Measurements from ENCODE around the gene DENND2A.

Gene DENND2A

GRCh38 chr7:140494867-140495266, 145.7 kb downstream of the DENND2A start:
- H3K4ac ChIP-seq (ENCODE audit: low read depth, low read length) = no peak overlapping the region

GRCh38 chr7:140489026-140489359, 151.6 kb downstream of the DENND2A start:
- no CpG with 5 or more reads among the region's 2 CpGs for WGBS (ENCODE audit: extremely low coverage, insufficient coverage, insufficient read length)
- H3K4me2 ChIP-seq (ENCODE audit: low read length) = no peak overlapping the region

More at GRCh38 chr7:140494867-140495266, 145.7 kb downstream of the DENND2A start:
- H3K18ac ChIP-seq (ENCODE audit: low read length) = no peak overlapping the region
- H3K9me3 ChIP-seq (ENCODE audit: insufficient read depth, low read depth, low read length) = peaks cover 1% of the 10 kb centered on the region
- H3K79me2 ChIP-seq (ENCODE audit: control insufficient read depth, insufficient read depth, low read length, poor library complexity) = no peaks in the 10 kb centered on the region
- no peak overlapping the region for H3K4me2 ChIP-seq (ENCODE audit: low read length)
- H2BK5ac ChIP-seq (ENCODE audit: low read depth, low read length, poor library complexity) = no peak overlapping the region
- no peak overlapping the region for H4K12ac ChIP-seq (ENCODE audit: low read depth, low read length)
- H3K14ac ChIP-seq (ENCODE audit: low read length) = no peak overlapping the region
- H2BK120ac ChIP-seq (ENCODE audit: insufficient read depth, low read length, poor library complexity) = no peak overlapping the region
- H4K91ac ChIP-seq (ENCODE audit: low read depth, low read length) = no peak overlapping the region
- no peak overlapping the region for H2BK12ac ChIP-seq (ENCODE audit: low read length)
- H3K4me1 ChIP-seq (ENCODE audit: control insufficient read depth in 1 of 2, insufficient read depth in 2 of 2, low read length in 2 of 2) = peaks cover 0 to 2% of the 10 kb centered on the region in 2 experiments
- H4K8ac ChIP-seq (ENCODE audit: low read depth, low read length) = no peak overlapping the region
- no peak overlapping the region for H3K27ac ChIP-seq (ENCODE audit: low read depth, low read length)
- no peak overlapping the region for H3K4me3 ChIP-seq (ENCODE audit: low read depth, low read length)
- WGBS (ENCODE audit: extremely low coverage, insufficient coverage, insufficient read length) = no CpG with 5 or more reads among the region's 9 CpGs
- H3K79me1 ChIP-seq (ENCODE audit: low read length) = no peaks in the 10 kb centered on the region
- no peaks in the 10 kb centered on the region for H3K36me3 ChIP-seq (ENCODE audit: control insufficient read depth in 1 of 2, insufficient read depth in 2 of 2, low read length in 2 of 2)
- H3K23ac ChIP-seq (ENCODE audit: low read length) = no peak overlapping the region
- H2AFZ ChIP-seq (ENCODE audit: insufficient read depth, low read length, poor library complexity) = no peak overlapping the region
- no peaks in the 10 kb centered on the region for H3K27me3 ChIP-seq (ENCODE audit: insufficient read depth, low read length)
- DNase-seq = no peak
- no peak overlapping the region for H3K9ac ChIP-seq (ENCODE audit: low read length)
- H2AK5ac ChIP-seq (ENCODE audit: low read length) = no peak overlapping the region

GRCh38 chr7:140485500-140486265, 154.9 kb downstream of the DENND2A start:
- Histone ChIP-seq H2AK5ac (ENCODE audit: low read length) (no peak overlapping the region), H3K4me2 (ENCODE audit: low read length) (no peak overlapping the region), H3K27ac (ENCODE audit: low read depth, low read length) (no peak overlapping the region), H3K27me3 (ENCODE audit: insufficient read depth, low read length) (no peaks in the 10 kb centered on the region), H2BK12ac (ENCODE audit: low read length) (no peak overlapping the region), H4K91ac (ENCODE audit: low read depth, low read length) (no peak overlapping the region), H3K9ac (ENCODE audit: low read length) (no peak overlapping the region), H3K18ac (ENCODE audit: low read length) (no peak overlapping the region), H3K23ac (ENCODE audit: low read length) (no peak overlapping the region), H3K9me3 (ENCODE audit: insufficient read depth, low read depth, low read length) (no peaks in the 10 kb centered on the region), H3K36me3 (ENCODE audit: control insufficient read depth in 1 of 2, insufficient read depth in 2 of 2, low read length in 2 of 2) (no peaks in the 10 kb centered on the region), H4K8ac (ENCODE audit: low read depth, low read length) (no peak overlapping the region), H2BK5ac (ENCODE audit: low read depth, low read length, poor library complexity) (no peak overlapping the region), H3K4me3 (ENCODE audit: low read depth, low read length) (no peak overlapping the region), H3K79me2 (ENCODE audit: control insufficient read depth, insufficient read depth, low read length, poor library complexity) (no peaks in the 10 kb centered on the region), H3K79me1 (ENCODE audit: low read length) (no peaks in the 10 kb centered on the region), H2AFZ (ENCODE audit: insufficient read depth, low read length, poor library complexity) (no peak overlapping the region), H3K4me1 (ENCODE audit: control insufficient read depth in 1 of 2, insufficient read depth in 2 of 2, low read length in 2 of 2) (no peaks in the 10 kb centered on the region), H3K4ac (ENCODE audit: low read depth, low read length) (no peak overlapping the region), H4K12ac (ENCODE audit: low read depth, low read length) (no peak overlapping the region), H3K14ac (ENCODE audit: low read length) (no peak overlapping the region), H2BK120ac (ENCODE audit: insufficient read depth, low read length, poor library complexity) (no peak overlapping the region)
- no peak for DNase-seq
- no CpG with 5 or more reads among the region's 14 CpGs for WGBS (ENCODE audit: extremely low coverage, insufficient coverage, insufficient read length)

More at GRCh38 chr7:140489026-140489359, 151.6 kb downstream of the DENND2A start:
- Histone ChIP-seq H3K27me3 (ENCODE audit: insufficient read depth, low read length) (no peaks in the 10 kb centered on the region), H2AK5ac (ENCODE audit: low read length) (no peak overlapping the region), H3K27ac (ENCODE audit: low read depth, low read length) (no peak overlapping the region), H3K79me2 (ENCODE audit: control insufficient read depth, insufficient read depth, low read length, poor library complexity) (no peaks in the 10 kb centered on the region), H2BK12ac (ENCODE audit: low read length) (no peak overlapping the region), H4K8ac (ENCODE audit: low read depth, low read length) (no peak overlapping the region), H3K14ac (ENCODE audit: low read length) (no peak overlapping the region), H2BK120ac (ENCODE audit: insufficient read depth, low read length, poor library complexity) (no peak overlapping the region), H3K9ac (ENCODE audit: low read length) (no peak overlapping the region), H4K91ac (ENCODE audit: low read depth, low read length) (no peak overlapping the region), H2AFZ (ENCODE audit: insufficient read depth, low read length, poor library complexity) (no peak overlapping the region), H2BK5ac (ENCODE audit: low read depth, low read length, poor library complexity) (no peak overlapping the region), H3K9me3 (ENCODE audit: insufficient read depth, low read depth, low read length) (no peaks in the 10 kb centered on the region), H3K4ac (ENCODE audit: low read depth, low read length) (no peak overlapping the region), H3K23ac (ENCODE audit: low read length) (no peak overlapping the region), H3K18ac (ENCODE audit: low read length) (no peak overlapping the region), H3K36me3 (ENCODE audit: control insufficient read depth in 1 of 2, insufficient read depth in 2 of 2, low read length in 2 of 2) (no peaks in the 10 kb centered on the region), H3K4me3 (ENCODE audit: low read depth, low read length) (no peak overlapping the region), H4K12ac (ENCODE audit: low read depth, low read length) (no peak overlapping the region), H3K79me1 (ENCODE audit: low read length) (no peaks in the 10 kb centered on the region), H3K4me1 (ENCODE audit: control insufficient read depth in 1 of 2, insufficient read depth in 2 of 2, low read length in 2 of 2) (no peaks in the 10 kb centered on the region)
- no peak for DNase-seq

- DNase-seq = no peak
- no peaks in the 10 kb centered on the region for H3K27me3 ChIP-seq (ENCODE audit: insufficient read depth, low read length)
- no peak overlapping the region for H4K8ac ChIP-seq (ENCODE audit: low read depth, low read length)
- no peak overlapping the region for H2AK5ac ChIP-seq (ENCODE audit: low read length)
- no peak overlapping the region for H3K23ac ChIP-seq (ENCODE audit: low read length)
- no peak overlapping the region for H3K14ac ChIP-seq (ENCODE audit: low read length)
- no peak overlapping the region for H3K27ac ChIP-seq (ENCODE audit: low read depth, low read length)
- WGBS (ENCODE audit: extremely low coverage, insufficient coverage, insufficient read length) = no CpG with 5 or more reads among the region's 5 CpGs
- no peak overlapping the region for H3K4me3 ChIP-seq (ENCODE audit: low read depth, low read length)
- H3K4me2 ChIP-seq (ENCODE audit: low read length) = no peak overlapping the region
- no peaks in the 10 kb centered on the region for H3K36me3 ChIP-seq (ENCODE audit: control insufficient read depth in 1 of 2, insufficient read depth in 2 of 2, low read length in 2 of 2)
- H2AFZ ChIP-seq (ENCODE audit: insufficient read depth, low read length, poor library complexity) = no peak overlapping the region
- no peak overlapping the region for H4K91ac ChIP-seq (ENCODE audit: low read depth, low read length)
- H2BK120ac ChIP-seq (ENCODE audit: insufficient read depth, low read length, poor library complexity) = no peak overlapping the region
- H4K12ac ChIP-seq (ENCODE audit: low read depth, low read length) = no peak overlapping the region
- H2BK12ac ChIP-seq (ENCODE audit: low read length) = no peak overlapping the region
- H3K4ac ChIP-seq (ENCODE audit: low read depth, low read length) = no peak overlapping the region
- no peak overlapping the region for H2BK5ac ChIP-seq (ENCODE audit: low read depth, low read length, poor library complexity)
- H3K9ac ChIP-seq (ENCODE audit: low read length) = no peak overlapping the region
- H3K9me3 ChIP-seq (ENCODE audit: insufficient read depth, low read depth, low read length) = no peaks in the 10 kb centered on the region
- no peaks in the 10 kb centered on the region for H3K4me1 ChIP-seq (ENCODE audit: control insufficient read depth in 1 of 2, insufficient read depth in 2 of 2, low read length in 2 of 2)
- no peaks in the 10 kb centered on the region for H3K79me2 ChIP-seq (ENCODE audit: control insufficient read depth, insufficient read depth, low read length, poor library complexity)
- no peaks in the 10 kb centered on the region for H3K79me1 ChIP-seq (ENCODE audit: low read length)
- no peak overlapping the region for H3K18ac ChIP-seq (ENCODE audit: low read length)
These were observed 155.6 kb downstream of the DENND2A start for GRCh38 chr7:140484951-140485499.
